CD4-positive, alpha-beta T cell treated with Interleukin-17A for 4 hours (primary cell): ENCODE results near the gene ALPL.
"Not testable (repeated sequence)": the region's sequence is repeated elsewhere in the genome, so short reads cannot be mapped to it uniquely, and the experiment has no call there.

Experiments used
- DNase-seq: peaks from one replicate; pipeline ENCODE4 v3.0.0-alpha.2; 2020; ENCODE audit warnings: mixed read lengths

ALPL gene

DNA sequence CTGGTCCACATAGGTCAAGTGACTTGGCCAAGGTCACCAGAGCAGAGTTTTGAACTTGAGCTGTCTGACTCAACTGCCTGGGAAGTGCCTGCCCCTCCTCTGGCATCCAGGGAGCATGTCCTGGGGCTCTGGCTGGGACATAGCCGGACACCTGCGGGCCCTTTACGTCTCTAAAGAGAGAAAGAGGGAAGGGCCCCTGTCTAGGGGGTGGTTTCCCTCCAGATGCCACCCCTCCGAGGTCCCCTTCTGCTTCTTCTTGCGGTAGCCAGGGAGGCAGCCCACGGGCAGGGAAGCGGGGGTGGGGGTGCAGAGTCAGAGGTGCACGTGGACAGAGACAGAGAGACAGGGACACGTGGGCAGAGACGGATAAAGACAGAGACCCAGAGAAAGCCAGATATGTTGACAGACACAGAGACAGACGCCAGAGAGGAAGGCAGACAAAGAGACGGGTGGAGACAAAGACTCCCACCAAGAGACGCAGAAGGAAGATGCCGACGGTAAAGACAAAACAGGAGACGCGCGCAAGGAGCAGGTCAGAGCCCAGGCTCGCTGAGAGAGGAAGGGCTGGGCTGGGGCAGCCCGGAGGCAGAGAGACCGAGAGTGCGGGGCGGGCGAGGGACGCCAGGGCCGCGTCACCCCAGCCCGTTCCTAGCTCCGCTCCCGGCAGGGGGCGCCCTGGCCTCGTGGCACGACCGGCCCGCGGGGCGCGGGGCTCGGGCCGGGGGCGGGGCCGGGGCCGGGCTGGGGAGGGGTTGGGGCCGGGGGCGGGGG, 458 bp upstream of the ALPL start:
- peak; percentile 71 for DNase-seq

DNA sequence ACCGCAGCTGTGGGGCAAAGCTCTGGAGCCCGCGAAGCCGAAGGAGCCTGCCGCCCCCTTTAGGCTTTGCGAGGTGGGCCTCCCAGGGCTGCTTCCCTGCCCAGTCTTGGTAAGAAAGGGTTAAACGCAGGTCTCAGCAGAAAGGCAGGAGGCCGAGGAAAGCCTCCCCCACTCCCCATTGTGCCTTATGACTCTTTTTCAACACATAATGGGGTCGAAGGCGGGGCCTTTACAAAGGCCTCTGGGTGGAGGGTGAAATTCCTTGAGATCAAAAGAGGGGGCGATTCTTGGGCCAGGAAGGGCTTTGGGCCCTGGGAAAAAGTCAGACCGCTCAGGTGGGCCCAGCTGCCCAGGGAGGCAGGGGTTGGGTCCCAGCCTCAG, 880 bp downstream of the ALPL start:
- no peak for DNase-seq

DNA sequence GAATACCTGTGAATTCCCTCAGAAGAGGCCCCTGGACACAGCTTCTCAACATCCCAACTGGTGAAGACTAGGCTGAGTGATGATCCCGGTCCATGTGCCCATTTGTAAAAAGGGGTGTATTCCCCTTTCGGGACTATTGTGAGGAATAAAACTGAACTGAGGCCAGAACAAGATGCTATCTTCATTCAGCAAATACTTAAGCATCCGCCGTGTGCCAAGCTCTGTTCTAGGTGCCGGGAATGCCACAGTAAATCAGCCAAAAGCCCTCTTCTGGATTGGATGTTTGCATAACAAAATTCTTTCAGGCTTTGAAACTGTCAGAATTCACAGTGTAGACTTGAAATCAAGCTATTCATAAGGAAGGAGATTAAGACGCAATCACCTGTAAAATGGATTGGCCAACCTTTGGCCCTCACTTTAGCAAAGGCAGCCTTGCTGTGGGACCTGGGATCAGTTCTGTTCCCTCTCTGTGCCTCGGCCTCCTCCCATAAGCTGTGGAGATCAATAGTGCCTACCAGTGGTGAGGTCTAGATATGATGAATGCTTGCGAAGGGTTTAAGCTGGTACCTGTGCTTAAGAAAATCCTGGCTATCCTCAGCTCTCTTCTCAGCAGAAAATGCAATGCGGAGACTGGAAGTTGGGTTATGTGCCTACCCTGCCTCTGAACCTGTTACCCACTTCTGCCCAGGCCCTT, 1.8 kb downstream of the ALPL start:
- DNase-seq: no peak

DNA sequence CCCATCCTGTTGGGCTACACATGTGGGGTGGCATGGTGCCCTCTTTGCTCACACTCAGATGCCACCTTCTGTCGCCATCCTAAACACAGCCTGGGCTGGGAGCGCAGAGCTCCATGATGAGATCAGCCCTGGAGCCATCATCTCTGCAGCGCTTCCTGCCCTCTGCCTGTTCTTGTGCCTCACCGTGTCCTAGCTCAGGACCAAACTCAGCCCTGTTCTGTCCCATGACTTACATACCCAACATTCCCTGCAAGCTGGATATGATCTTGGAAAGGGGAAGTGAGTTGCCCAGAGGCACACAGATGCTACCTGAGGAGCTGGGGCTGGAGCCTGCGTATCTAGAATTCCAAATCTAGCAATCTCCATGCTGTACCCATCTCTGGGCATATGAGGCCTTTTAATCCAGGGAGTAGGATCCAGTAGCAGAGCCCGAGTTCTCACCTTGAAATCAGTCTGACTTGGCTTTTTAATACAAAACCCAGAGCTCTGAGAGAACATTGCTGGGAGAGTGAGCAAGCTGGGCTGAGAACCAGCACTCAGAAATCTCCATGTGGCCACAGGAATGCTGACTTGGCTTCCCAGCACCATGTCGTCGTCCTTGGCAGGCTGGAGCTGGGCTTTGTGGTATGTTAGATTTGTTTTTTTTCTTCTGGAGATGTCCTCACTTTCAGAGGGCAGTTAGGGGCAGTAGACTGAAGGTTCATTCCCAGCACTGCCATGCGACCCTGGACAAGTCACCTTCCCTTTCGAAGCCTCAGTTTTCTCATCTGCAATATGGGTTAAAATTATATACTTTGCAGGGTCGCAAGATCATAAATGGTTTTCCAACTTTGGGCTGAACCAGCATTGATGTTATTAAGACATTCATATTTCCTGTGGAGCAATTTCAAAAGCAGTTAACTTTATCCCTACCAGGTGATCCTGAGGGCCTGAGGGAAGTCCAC, 2.6 kb downstream of the ALPL start:
- no peak for DNase-seq

DNA sequence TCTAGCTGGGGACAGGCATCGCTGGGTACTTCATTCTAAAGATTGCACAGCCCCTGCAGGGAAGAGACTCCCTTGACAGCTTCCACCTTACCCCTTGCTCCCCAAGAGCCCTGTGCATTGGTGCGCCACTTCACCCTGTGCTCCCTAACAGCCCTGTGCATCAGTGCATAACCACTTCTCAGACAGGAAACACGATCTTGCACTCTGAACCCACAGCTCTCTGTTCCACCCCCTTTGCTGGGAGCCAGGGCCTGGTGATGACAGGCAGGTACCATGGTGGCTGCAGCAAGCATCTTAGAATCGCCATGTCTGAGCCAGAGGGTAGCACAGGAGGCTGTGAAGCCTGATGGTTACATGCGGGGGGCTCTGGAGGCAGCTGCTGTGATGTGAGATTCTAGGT, 5.0 kb downstream of the ALPL start:
- no peak for DNase-seq

DNA sequence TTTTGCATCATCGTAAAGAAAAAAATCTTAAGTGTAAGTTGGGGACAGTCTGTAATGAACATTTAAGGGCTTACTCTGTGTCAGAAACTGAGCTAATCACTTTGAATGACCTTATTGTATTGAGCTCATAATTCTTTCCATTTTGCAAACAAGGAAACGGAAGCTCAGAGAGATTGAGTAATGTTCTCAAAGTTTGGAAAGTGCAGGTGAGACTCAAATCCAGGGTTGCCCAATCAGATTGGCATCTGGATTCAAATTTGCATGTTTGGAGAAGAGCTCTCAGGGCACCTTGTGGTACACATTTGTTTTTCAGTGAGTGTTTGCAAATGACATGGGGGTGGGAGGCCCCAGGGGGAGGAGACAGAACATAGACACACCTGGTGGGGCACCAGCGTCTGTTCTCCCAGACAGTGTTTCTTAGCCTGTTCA, 8.0 kb downstream of the ALPL start:
- DNase-seq: no peak

DNA sequence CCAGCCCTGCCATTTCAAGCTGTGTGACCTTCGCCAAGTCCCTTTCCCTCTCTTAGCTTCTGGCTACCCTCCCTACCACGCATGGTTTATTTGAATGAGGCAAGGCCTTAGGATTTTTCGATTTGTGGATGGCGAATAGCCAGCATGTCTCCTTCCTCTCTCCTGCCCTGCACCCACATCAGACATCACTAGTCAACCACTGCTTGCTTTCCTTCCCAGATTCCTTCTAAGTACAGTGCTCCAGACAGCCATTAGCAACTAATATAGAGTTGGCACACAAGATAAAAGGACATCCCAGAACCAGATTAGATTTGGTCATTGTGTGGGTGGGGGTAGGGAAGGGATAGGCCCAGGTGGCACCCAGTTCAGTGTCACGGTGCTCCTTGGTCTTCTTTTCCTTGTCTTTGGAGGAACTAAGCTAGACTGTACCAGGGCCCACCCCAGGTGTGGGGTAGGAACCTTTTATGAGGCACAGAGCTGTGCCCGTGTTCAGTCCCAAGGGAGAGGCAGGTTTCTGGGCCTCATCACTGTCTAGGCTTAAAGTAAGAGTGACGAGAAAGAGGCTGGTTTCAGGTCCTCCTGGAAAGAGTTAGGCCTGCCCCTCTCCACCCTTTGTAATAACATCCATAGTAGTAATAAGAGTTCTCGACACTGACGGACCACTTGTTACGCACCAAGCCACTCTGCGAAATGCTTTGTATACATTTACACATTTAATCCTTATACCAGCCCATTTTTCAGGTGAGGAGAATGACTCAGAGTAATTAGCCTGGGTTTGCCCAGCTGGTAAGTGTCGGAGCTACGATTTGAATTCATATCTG, 8.6 kb downstream of the ALPL start:
- DNase-seq: no peak

DNA sequence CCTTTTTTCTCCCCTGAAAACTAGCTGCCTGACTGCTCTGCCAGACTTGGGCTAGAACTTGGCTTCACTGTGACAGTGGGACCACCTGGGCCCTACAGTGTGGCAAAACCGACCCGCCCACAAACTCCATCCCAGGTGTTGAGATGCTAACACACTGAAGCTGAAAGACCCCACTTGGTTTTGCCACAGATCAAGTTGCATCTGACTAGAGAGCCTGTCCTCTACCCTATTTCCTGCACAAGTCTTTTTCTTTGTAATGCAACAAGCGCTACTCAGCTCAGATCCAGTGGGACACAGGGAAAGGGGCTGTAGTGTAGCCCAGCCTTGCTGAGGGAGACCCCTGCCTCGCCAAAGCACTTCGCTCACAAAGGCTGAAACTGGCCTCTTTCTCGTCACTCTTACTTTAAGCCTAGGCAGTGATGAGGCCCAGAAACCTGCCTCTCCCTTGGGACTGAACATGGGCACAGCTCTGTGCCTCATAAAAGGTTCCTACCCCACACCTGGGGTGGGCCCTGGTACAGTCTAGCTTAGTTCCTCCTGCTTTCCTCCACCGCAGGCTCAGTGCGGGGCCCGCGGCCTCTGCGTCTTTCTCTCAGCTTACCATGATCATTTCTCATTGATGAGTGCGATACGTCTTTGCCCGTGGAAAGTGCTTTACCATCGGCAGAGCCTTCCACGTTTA, 9.7 kb downstream of the ALPL start:
- no peak for DNase-seq

DNA sequence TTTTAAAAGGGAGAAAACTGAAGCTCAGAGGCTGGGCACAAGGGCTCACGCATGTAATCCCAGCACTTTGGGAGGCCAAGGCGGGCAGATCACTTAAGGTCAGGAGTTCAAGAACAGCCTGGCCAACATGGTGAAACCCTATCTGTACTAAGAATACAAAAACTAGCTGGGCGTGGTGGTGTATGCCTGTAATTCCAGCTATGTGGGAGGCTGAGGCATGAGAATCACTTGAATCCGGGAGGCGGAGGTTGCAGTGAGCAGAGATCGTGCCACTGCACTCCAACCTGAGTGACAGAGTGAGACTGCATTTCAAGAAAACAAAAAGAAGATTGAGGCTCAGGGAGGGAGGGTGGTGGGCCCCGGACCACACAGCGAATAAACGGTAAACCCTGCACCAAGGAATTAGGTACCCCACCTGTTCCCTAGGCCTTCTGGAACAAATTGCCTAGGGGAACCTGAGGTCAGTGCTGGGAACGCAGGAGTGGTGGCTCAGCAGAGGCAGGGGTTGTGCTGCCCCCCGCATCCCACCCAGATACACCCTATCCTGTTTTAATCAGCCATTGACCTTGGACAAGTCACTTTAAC, 10.4 kb downstream of the ALPL start:
- DNase-seq: not testable (repeated sequence)

DNA sequence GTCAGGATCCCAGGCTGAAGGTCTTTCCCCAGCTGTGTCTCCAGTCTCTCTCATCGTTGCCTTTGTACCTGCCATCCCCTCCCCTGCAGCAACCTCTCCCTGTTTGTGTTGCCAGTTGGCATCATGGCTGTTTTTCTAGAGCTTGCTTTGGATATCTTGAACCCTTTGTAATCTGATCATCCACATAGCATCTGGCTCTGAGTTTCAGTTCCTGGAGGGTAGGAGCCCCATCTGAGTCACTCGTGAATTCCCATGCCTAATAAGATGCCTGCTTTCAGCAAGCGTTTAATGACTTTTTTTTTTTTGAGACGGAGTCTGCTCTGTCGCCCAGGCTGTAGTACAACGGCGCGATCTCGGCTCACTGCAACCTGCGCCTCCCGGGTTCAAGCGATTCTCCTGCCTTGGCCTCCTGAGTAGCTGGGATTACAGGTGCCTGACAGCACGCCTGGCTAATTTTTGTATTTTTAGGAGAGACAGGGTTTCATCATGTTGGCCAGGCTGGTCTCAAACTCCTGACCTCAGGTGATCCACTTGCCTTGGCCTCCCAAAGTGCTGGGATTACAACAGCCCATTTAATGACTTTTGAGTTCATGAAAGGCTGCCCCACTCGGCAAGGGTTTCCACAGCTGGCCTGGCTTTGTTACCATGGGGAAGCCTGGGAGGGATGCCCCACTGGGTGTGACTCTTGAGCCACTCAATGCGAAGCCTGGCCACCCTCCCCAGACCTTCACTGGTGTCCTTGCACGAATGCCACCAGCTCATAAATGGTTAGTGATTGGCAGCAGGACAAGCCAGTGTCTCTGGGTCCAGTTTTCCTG, 11.9 kb downstream of the ALPL start:
- no peak for DNase-seq

DNA sequence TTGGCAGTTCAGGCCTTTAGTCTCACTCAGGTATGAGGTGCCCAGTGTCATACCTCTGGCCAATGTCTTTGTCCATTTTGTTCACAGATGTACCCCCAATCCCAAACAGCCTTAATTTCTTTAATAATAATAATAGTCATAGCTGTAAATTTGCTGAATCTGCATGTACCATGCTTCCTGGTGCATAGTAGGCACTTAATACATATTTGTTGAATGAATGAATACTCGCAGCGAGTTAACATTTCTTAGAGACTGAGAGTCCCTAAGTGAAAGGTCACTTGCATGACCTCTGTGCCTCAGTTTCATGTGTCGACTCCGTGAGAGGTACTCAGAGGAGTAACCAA, 12.5 kb downstream of the ALPL start:
- no peak for DNase-seq

DNA sequence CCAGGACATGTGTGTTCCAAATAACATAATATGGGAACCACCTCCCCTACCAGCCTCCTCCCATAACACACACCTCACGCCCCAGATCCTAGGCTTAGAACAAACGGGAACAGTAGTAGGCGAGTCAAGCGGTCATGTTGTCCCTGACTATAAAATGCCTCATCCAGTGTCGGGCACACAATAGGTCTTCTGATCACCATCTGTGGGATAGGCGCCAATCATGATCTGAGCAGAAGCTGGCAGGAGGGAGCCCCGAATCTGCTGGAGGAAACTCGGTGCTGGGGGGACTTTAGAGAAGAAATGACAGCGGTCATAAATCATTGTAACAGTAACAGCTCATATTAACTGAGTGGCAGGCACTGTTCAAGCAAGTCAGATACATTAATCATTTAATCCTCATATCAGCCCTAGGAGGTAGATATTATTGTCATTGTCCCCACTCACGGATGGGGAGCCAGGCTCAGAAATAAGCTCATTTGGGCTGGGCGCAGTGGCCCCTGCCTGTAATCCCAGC, 13.4 kb downstream of the ALPL start:
- DNase-seq: no peak

DNA sequence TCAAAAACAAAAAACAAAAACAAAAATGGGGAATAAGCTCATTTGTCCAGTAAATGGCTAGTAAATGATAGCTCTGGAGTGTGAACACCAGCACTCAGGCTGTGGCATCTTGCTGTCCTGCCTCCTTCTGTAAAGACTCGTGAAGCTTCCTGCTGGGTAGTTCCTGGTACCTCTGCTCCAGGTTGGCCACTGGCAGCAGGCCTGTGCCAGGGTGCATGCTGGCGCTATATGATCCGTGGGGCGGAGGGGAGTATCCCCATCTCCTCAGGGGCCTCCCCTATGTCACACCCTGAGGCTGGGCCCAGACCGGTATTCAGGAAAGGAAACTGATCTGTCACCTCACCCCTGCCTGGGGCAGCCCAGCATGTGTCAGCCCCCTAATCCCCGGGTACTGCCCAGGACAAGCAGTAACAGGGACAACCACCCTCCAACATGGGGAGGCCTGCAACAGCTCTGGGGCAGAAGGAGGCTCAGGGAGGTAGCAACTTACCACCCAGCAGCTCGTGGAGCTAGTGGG, 14.1 kb downstream of the ALPL start:
- no peak for DNase-seq

DNA sequence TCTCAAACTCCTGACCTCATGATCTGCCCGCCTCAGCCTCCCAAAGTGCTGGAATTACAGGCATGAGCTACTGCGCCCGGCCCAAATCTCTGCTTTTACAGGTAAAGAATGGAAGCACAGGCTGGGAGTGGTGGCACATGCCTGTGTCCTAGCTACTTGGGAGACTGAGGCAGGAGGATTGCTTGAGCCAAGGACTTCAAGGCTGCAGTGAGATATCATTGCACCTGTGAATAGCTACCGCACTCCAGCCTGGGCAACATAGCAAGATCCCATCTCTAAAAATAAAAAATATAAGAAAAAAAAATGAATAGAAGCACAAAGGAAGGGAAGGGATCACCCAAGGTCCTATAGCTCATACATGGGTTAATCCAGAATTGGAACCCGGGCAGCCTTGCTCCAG, 15.0 kb downstream of the ALPL start:
- no peak for DNase-seq

DNA sequence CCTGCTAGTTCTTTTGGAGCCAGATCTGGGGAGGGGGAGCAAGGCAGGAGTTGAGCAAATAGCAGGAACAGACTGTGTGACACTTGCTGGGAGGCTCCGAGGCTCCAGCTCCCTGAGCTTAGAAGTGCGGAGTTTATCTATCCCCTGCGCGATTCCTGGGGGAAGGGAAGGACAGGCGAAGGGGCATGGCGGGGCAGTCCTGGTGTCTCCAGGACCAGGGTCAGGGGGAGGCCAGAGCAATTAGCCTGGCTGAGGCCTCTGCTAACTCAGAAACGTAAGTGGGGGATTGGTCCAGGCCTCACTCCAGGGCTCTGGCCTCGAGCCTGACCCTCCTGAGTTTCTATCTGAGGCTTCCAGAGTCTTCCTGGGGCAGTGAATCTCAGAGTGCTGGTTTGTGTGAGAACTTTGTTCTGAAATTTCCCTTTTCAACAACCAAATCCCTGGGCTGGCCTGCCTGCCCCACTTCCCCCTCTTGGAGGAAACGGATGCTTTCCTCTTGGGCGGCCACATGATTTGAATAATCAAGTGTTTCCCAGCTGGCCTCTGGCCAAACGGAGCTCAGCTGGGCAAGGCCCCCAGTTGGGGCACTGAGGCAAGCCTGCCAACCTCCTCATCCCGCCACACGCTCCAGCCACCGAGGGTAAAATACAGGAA, 15.6 kb downstream of the ALPL start:
- DNase-seq: no peak

DNA sequence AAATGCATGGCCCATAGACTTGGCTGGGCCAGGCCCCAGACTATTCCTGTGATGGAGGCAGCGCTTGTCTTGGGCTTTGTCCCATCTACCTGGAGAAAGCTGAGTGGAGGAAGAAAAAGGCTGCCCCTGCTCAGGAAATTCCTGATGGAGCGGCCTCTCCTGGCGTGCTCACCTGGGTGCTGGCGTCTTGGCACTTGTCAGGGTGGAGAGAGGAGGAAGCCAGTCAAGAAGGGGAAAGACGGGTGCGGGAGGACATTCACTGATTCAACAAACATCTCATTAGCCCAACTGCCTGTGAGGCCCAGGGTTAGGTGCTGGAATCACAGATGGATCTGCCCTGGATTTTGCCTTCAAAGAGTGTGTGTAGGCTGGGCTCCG, 16.1 kb downstream of the ALPL start:
- no peak for DNase-seq

DNA sequence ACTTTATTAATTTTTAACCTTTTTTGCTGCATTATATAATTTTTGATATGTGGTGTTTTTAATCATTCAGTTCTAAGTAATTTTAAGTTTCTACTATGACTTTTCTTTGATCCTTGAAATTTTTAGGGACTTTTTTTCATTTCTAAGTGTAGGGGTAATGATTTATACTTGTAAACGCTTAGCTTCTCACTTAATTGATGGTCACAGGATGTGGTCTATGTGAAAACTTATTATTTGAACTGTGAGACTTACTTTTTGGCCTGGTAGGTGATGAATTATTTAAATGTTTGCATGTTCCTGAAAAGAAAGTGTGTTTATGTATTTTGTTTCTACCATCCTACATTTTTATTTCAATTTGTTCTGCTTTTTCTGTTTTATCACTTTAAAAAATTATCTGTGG, 17.2 kb downstream of the ALPL start:
- DNase-seq: no peak

DNA sequence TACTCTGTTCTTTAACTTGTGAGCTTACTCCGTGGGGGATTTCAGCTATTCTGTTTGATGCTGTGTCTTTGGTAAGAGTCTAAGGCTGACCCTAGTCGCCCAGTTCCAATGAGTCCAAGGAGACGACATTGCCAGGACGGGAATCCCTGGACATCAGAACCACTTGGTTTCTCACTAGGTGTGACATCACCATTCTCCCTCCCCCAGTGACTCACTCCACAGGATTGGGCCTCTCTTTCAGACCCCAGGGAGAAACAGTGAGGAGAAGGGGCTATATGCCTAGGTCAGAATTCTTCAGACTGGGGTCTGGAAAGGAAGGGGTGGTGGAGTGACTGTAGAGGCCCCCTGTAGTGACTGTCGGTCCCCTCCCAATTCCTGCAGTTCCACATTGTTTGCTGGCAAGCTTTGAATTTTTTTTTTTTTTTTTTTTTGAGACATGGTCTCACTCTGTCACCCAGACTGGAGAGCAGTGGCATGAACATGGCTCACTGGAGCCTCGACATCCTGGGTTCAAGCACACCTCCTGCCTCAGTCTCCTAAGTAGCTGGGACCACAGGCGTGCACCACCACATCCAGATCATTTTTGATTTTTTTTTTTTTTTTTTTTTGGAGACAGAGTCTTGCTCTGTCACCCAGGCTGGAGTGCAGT, 21.3 kb downstream of the ALPL start:
- DNase-seq: no peak

DNA sequence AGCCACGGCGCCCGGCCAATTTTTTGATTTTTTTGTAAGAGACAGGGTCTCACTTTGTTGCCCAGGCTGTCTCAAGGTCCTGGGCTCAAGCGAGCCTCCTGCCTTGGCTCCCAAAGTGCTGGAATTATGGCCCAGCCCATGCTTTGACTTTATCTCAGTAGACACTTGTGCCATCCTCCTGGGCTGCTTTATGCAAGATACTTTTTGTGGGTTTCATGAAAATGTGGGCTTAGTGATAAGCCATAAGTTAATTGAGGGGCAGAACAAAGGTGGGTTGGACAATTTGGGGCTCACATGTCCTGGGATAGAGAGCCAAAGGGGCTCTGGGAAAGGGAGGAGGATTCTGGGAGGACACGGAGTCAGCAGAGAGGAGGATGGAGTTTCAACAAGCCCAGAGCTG, 22.0 kb downstream of the ALPL start:
- no peak for DNase-seq
